HG03439 (cell line): ENCODE measurements around the gene KLF7.

ENCODE experiments used
- ATAC-seq: cut with Tn5 transposase; IDR thresholded peaks from one replicate; pipeline ENCODE4 v1.9.1; 2021; ENCODE audit warnings: mild to moderate bottlenecking, moderate library complexity; ENCODE audit not compliant: unreplicated experiment

Gene KLF7

DNA sequence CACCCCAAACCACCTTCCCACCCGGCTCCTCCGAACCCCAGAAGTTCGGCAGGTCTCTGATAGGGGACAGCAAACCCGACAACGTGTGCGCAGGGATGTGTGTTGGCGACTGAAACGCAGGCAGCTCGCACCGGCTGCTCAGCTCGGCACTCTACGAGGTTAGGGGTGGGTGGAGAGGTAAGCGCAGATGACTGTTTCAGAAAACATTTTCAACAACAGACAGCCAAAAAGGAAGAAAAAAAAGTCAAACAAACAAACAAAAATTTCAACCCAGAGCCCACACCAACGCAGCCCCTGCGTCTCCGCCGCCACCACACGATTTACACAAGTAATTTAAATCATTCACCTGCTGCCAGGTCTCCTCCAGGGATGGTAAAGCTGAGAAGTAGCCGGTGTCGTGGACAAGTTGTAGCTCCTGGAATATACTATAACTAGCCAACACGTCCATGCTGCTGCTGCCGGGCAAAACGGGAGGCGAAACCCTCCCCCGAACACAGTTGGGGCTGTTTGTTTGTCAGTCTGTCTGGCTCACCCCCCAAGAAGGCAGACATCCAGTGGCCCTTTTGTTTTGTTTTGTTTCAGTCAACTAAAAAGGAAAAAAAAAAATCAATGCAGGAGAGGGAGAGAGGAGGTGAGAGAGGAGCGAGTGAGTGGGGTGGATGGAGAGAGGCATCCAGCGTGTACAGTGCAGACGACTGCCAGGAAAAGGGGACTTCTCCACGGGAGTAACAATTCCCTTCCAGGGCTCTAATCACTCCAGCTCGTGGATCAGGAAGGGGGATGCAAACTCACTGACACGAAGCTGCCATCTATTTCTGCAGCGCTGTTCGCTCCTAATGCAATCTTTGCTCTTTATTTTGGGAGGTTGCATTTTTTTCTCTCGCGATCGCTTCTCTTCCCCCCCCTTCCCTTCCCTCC is at the start of gene KLF7:
KLF7 (minus strand) TSS at position 828 of the 918 bp plus-strand sequence; CDS start at position 448, 380 bp downstream.
- ATAC-seq = no peak

DNA sequence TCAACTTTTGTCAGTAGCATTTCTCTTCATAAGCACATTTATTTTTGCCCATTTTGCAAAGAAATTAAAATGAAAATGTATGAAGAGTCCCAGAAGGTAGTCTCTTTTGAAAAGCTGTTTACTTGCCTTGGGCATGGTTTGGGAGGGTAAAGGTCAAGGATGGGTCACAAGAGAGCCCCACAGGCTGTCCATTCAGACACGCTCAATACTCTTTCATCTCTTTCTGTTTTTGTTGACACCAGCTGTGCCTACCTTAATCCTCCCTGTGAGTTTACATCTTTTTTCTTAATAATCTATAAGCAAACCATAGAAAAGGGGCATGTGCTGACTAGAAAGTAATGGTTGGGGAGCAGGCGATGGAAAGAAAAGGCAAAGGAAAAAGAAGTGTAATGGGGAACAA is 49.6 kb upstream of the KLF7 start:
- no peak for ATAC-seq

DNA sequence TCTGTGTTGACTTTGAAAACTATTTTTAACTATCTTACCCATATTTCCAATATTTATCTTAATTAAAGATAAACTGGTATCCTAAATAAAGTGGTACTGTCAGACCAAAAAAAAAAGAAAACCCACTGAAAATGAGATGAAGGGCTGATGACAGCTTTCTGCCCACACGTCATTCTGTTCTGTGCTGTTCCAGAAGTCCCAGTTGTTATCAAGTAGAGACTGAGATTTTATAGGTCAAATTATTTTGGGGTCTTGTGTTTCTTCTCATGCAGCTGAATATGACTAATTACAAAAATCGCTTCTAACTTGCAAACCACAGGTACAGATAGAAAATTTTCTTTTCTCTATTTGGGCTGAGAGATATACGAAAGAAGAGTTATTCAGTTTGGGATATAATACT is 48.7 kb upstream of the KLF7 start:
- no peak for ATAC-seq

DNA sequence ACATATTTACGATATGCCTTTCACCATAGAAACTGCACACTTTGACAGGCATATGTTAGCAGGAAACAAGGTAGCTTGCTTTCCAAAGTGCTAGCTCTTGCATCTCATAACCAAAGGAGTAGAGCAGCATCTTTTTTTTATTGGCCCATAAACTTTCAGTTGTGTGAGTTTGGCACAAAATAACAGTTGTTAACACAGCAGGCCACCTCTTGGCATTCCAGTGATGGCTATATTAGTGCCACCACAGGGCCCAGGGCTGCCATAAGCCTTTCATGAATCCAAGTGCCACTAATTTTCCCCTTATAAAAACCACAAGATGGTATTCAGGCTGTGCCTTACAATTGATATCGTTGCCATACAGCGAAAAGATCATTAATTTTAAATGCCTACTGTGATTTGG is 40.3 kb upstream of the KLF7 start:
- ATAC-seq = no peak

DNA sequence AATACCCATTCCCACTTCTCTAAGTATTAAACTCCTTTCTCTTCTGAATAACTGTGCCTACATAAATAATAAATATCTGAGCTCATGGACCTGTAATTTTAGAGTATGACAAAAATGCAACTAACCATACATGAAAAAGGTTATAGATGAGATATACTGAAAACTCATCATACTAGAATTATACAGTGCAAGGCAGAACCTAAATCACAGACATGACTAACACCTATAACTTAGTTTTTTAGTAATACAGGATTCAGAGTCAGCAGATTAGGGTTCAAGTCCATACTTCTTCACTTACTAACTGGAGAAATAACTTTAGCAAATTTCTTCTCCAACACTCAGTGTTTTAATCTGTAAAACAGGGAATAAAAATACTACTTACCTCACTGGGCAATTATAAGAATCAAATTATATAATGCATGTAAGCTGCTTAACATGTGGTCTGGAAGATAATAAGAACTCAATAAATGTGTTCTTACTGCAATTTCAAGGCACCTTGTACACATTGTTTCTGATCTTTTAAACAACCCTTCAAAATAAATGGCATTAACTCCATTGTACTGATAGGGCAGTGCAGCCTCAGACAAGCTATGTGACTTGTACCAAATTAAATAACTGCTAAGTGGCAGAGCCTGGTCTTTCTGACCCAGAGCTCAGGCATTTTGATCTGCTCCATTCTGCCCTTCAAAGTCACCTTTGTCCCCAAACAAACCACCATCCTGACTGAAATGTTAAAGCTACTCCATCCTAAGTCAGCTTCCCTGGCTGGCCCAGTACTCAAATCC is 39.6 kb upstream of the KLF7 start:
- ATAC-seq = no peak

DNA sequence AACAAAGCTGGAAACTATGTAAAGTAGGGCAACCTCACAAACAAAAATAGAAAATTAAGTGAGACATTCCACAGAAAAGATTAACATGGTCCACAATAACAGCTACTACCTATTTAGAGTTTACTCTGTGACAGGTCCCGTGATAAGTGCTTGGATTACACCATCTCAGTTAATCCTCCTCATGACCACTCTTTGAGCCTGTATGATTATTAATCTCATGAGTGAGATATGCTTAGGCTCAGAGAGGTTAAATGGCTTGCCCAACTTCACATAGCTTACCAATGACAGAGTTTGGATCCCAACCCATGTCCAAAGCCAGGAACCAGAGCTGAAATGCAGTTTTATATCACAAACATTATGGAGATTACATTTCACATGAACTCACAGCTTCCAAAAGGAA is 37.3 kb upstream of the KLF7 start:
- ATAC-seq = no peak

DNA sequence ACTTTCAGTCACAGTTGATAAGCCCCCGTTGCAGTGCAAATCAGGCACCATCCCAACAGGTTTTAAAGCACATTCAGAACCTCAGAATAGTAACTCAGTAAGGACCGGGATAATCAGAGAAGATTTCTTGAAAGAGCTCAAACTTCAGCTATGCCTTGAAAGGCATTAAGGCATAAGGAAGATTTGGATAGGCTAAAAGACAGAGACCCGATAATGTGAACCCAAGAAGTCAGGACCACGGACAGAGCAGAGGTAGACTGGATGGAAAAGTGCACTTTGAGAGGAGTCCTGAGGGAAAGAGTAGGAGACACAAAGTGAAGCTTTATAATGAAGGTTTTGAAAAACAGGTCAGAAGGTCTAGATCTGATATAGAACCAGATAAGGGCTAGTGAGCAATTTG is 36.9 kb upstream of the KLF7 start:
- no peak for ATAC-seq

DNA sequence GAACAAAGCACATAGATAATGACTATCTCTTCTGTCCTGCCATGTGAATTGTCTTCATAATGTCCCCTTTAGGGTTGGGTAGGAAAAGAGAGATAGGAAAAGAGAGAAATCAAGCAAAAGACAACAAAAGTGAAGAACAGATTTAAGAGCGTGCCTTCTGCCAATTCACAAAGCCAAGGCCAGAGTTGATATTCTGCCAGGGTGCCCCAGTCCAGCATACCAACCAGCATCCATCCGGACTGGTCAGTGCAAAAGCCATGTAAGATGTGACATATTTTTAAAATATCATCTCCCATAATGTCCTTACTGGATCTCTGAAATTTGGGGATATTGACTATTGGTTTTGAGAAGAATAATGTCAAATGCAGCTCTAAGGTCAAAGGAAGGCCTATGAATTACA is 35.7 kb upstream of the KLF7 start:
- ATAC-seq = no peak

DNA sequence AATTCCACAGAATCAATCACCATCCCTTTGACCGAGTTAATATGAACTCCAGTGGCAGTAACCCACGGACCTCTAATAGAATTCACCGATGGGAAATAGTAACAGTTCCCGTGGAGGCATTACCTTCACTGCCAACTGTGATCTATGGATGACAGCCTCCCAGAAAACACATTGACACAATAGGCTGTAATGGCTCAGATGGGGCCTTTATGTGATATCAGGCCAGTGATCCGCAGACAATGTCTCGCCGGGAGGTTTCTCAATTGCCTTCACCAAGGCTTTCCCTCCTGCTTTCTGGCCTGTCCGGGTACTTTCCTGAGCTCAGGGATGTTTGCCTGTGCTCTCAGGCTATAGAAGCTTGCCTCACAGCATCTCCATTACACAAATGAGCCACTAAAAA is 34.4 kb upstream of the KLF7 start:
- no peak for ATAC-seq

DNA sequence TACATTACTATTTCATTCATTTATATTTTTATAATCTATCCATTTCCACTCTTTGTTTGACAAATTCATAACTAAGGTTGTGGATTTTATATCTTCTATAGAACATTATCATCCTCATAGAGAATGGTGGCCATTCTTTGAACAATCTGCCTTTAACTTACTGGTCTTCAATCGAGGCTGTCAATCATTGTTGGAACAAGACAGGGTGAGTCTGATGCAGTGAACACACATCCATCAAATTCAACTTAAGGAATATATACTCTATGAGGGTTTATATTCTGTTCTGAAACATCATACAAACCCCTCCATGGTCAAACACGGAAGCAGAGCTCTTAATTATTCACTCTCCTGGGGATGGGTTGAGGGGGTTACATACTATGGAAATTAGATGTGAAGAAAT is 28.3 kb upstream of the KLF7 start:
- ATAC-seq = no peak

DNA sequence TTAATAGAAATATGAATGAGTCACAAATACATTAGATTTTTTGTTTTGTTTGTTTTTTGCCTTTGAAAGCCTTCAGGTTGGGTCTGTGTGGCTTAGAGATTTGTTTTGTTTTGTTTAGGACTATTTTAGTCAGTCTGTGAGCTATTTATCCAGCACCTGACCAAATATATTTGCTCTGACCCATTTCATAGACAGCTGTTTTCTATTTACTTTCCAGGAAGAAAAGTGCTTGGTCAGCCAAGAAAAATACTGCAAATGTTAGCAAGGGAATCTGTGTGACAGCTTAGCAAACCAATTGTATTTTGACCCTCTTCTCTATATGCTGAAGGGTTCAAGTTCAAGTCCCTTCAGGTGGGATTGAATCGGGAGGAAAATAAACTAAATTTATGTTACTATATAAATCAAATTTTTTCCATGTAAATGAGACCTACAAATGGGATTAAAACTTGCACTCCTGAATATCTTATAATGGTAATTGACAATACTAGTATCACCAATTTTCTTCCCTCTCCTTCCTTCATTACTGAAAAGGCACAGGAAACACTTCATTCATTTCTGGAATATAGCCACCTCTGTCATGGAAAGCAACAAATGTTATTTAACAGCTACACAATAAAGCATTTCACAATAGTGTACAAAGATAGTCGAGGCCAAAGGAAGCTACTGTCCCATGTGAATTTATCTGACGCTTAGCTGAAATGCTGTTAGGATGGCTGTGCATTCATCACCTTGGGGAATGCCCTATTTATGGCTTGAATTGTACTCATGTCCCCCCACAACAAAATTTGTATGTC is 23.1 kb upstream of the KLF7 start:
- no peak for ATAC-seq

DNA sequence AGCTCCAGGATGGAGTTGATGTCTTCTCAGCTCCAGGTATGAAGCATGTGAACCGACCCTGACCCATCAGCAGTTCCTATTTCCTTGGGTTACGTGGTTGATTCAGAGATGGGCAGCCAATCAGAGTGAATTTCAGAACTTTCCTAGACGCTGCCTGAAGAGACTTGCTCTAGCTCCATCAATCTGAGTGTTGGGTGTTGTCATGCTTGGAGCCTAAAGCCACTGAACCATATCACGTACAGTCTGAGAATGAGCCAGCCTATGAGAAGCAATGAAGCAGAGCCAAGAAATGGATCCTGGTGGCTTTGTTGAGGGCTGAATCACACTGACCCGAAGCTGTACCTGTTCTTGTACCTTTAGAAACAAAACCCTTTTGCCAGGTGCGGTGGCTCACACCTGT is 19.6 kb upstream of the KLF7 start:
- ATAC-seq = no peak

DNA sequence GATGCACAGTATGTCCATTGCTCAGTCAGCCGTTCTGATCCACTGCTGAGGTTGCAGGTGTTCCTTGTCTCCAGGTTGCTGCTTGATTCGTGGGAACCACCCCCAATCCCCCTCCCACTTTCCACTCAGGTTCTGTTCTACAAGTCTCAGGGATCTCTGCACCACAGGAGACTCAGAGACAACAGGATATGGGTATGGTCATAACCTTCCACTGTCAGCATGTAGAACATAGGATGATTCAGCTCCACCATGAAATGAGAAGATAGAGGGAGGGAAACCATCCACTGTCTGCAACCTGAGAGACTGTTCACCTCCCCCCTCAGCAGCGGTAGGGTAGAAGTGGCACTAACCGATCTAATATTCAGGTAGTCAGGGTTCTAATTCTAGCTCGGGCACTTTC is 19.0 kb upstream of the KLF7 start:
- no peak for ATAC-seq

DNA sequence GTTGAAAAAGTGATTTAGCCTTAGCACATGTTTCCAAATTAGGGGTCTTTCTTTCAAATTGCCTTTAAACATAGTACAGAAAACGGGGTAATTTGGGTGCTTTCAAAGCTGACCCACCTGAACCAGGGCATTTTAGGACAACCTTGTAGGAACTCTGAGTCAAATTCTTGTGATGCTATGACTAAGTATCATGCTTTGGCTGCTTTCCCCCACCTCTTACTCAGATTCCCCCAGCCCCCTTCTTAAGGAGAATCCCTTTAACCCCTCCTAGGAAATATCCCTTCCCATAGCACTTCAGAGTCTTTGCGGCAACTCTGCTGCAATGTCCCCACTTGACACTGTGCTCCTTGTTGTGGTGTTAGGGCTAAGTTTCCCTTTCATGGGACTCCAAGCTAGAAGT is 18.6 kb upstream of the KLF7 start:
- no peak for ATAC-seq

DNA sequence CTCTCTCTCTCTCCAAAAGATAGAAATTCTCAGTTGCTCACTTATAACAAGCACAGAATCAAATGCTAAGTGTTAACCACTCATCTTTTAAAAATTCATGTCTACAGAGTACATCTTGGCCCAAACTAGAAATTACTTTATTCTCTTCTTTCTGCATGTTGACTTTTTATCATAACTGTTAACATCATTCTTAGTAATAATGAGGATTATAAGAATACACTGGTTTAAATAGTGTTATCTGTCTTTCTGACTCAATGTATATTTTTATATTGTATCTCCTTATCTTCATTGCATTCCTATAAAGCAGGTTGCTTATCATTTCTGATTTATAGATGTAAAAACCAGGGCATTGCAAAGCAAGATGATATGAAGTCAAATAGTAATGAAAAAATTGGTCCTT is 17.8 kb upstream of the KLF7 start:
- no peak for ATAC-seq

DNA sequence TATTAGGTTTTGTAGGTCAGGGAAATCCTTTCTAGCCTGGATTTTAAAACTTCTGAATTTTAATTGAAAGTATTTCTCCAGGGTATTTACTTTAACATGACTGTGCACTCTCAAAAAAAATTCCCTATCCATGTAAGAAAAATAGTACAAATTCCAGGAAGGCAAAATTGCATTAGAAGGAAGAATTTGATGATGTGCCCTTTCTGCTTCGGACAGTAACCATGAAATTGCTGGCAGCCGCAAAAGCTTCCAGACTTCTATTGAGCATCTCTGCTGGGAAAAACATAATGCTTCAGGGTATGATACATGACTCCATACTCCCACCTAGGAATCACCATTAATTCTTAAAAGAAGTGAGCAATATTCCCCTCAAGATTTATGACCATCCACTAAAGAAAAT is 17.2 kb upstream of the KLF7 start:
- no peak for ATAC-seq

DNA sequence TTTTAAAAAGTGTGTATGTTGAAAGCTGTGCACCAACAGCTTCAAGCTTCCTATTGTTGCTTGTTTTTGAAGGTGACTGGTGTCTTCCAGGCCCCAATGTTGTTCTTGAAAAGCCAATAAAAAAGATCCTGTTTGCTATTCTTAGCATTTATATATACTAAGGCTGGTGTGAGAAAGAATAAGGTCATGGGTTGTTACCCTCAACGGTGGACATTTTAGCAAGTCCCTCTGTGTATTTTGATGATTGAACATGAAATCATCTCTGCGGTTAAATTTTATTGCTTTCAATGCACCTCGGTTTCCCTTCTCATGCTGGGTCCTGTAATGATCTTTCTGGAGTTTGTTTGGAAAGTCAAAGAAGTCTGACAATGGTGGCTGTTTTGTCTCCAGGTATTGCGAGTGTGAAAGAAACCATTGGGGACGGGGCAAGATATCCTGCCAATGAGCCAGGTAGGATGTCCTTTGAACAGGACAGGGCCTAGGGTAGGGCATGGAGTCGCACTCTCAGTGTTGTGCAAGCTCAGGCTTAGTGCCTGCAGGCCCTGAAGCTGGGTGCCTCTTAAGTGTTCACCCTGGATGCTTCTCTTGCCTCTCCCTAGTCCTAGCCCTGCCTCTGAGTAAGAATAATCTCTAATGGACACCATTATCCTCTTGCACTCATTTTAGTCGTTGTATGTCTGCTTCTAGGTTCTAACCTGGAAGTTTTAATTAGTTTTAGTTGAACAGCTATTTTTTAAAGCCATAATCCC is 16.0 kb upstream of the KLF7 start:
- no peak for ATAC-seq

DNA sequence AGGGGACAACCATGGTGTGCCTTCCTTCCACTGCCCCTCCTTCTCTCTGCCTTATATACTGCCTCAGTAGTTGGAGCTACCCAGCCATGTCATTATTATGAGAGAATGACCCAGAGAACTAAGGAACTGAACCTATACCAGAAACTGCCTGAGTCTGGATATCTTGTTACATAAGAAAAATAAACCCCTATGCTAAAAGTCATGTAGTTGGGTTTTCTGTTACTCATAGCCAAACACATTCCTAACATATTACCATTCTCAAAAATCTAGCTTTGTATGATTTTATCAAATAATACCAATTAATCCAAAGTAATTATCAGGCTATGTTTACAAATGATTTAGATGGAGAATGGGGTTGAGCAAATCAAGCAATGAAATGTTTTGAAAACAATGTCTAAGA is 15.0 kb upstream of the KLF7 start:
- no peak for ATAC-seq

DNA sequence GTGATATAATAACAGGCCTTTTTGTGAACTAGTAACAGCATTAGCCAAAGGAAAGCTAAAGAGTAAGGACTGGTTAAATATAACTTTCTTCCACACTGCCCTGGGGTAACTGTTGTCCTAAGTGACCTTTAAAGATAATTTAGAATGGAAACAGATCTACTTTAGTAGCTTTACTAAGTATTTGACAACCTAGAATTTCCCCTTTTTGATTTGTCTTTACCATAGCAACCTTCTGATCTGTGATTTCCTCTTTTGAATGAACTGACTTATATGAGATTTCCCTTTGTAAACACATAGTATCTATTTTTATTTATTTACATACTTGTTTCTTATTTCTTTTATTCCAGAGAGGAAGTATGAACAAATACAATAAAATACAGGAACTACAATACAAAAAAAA is 10.5 kb upstream of the KLF7 start:
- ATAC-seq = no peak

DNA sequence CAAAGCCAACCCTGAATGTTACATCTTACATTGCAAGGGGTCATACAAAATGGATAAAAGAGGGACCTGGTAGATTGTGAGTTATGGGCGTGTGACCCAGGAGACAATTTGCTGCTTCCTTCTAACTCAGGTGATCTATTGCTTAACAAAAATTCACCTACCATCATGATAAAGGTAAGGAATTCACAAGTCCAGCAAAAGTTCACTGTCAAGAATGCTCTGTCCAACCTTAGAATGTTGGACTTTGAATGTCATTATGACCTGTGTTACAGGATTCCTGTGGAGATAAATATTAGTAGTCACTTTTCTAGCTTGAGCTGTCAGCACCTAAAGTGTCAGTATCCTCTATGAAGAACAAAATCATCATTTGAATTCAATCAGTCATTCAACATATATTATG is 7.9 kb upstream of the KLF7 start:
- ATAC-seq = no peak
